ENCODE results near the gene ZNF780A.
"Not testable (repeated sequence)": the region's sequence is repeated elsewhere in the genome, so short reads cannot be mapped to it uniquely, and the experiment has no call there.

The ZNF780A gene

GRCh38 chr19:40090241-40091204 is at the start of gene ZNF780A:
ZNF780A (minus strand) TSS chr19:40090943; CDS start chr19:40084753, 6,190 bp downstream.
- no peak for DNase-seq (ENCODE audit: low read depth)

- DNase-seq (ENCODE audit: low read depth) = no peak
Observed at GRCh38 chr19:40139533-40140287, 49.0 kb upstream of the ZNF780A start.

- no peak for DNase-seq (ENCODE audit: low read depth)
Observed at GRCh38 chr19:40136818-40137217, 46.1 kb upstream of the ZNF780A start.

GRCh38 chr19:40134866-40135265 is 44.1 kb upstream of the ZNF780A start:
- no peak for DNase-seq (ENCODE audit: low read depth)

- DNase-seq (ENCODE audit: low read depth) = no peak
Observed at GRCh38 chr19:40133491-40133890, 42.7 kb upstream of the ZNF780A start.

- no peak for DNase-seq (ENCODE audit: low read depth)
Observed at GRCh38 chr19:40130013-40130412, 39.3 kb upstream of the ZNF780A start.

GRCh38 chr19:40129425-40129824 is 38.7 kb upstream of the ZNF780A start:
- no peak for DNase-seq (ENCODE audit: low read depth)

GRCh38 chr19:40128991-40129390 is 38.2 kb upstream of the ZNF780A start:
- DNase-seq (ENCODE audit: low read depth) = no peak

- DNase-seq (ENCODE audit: low read depth) = no peak
Observed at GRCh38 chr19:40119380-40119779, 28.6 kb upstream of the ZNF780A start.

GRCh38 chr19:40118638-40119037 is 27.9 kb upstream of the ZNF780A start:
- DNase-seq (ENCODE audit: low read depth) = not testable (repeated sequence)

- no peak for DNase-seq (ENCODE audit: low read depth)
Observed at GRCh38 chr19:40116075-40116474, 25.3 kb upstream of the ZNF780A start.

- DNase-seq (ENCODE audit: low read depth) = not testable (repeated sequence)
Observed at GRCh38 chr19:40114119-40114518, 23.4 kb upstream of the ZNF780A start.

GRCh38 chr19:40112271-40112670 is 21.5 kb upstream of the ZNF780A start:
- not testable (repeated sequence) for DNase-seq (ENCODE audit: low read depth)

GRCh38 chr19:40110570-40110969 is 19.8 kb upstream of the ZNF780A start:
- no peak for DNase-seq (ENCODE audit: low read depth)

- DNase-seq (ENCODE audit: low read depth) = no peak
Observed at GRCh38 chr19:40104754-40105153, 14.0 kb upstream of the ZNF780A start.

- no peak for DNase-seq (ENCODE audit: low read depth)
Observed at GRCh38 chr19:40103600-40103999, 12.9 kb upstream of the ZNF780A start.

- no peak for DNase-seq (ENCODE audit: low read depth)
Observed at GRCh38 chr19:40101813-40102212, 11.1 kb upstream of the ZNF780A start.

- no peak for DNase-seq (ENCODE audit: low read depth)
Observed at GRCh38 chr19:40093416-40093815, 2.7 kb upstream of the ZNF780A start.

GRCh38 chr19:40091205-40092129 is 724 bp upstream of the ZNF780A start:
- no peak for DNase-seq (ENCODE audit: low read depth)

- DNase-seq (ENCODE audit: low read depth) = no peak
Observed at GRCh38 chr19:40089462-40089861, 1.3 kb downstream of the ZNF780A start.

- no peak for DNase-seq (ENCODE audit: low read depth)
Observed at GRCh38 chr19:40088299-40089047, 2.3 kb downstream of the ZNF780A start.
